ENCODE data around the gene SEC23A. TPM values are rescaled to one million over a fixed set of nuclear protein-coding genes. Genes with fewer than 3 reads are reported as not detected.
"Not testable (repeated sequence)": the region's sequence is repeated elsewhere in the genome, so short reads cannot be mapped to it uniquely, and the experiment has no call there.

Gene SEC23A
- total RNA-seq, 1 donor from 2014 or later: 61.2 TPM

GRCh38 chr14:39035336-39035735, 67.7 kb downstream of the SEC23A start:
- H3K27me3 Mint-ChIP-seq (ENCODE audit: insufficient read depth): no peaks in the 10 kb centered on the region
- no peaks in the 10 kb centered on the region for H3K9me3 Mint-ChIP-seq
- DNase-seq (ENCODE audit: low spot score): no peak
- H3K27ac Mint-ChIP-seq: no peak overlapping the region
- intact Hi-C loops (cut with micrococcal nuclease): no loop called here
- H3K36me3 Mint-ChIP-seq (ENCODE audit: low read depth): peaks cover 24% of the 10 kb centered on the region
- no peak overlapping the region for H3K4me3 Mint-ChIP-seq
- H3K4me1 Mint-ChIP-seq (ENCODE audit: low read depth): peaks cover 9% of the 10 kb centered on the region

GRCh38 chr14:39034481-39035296, 68.3 kb downstream of the SEC23A start:
- H3K4me1 Mint-ChIP-seq (ENCODE audit: low read depth): peaks cover 9% of the 10 kb centered on the region
- H3K4me3 Mint-ChIP-seq: no peak overlapping the region
- H3K27ac Mint-ChIP-seq: no peak overlapping the region
- DNase-seq (ENCODE audit: low spot score): no peak
- no peaks in the 10 kb centered on the region for H3K9me3 Mint-ChIP-seq
- H3K27me3 Mint-ChIP-seq (ENCODE audit: insufficient read depth): no peaks in the 10 kb centered on the region
- H3K36me3 Mint-ChIP-seq (ENCODE audit: low read depth): peaks cover 27% of the 10 kb centered on the region
- intact Hi-C loops (cut with micrococcal nuclease): no loop called here

GRCh38 chr14:39033371-39033770, 69.7 kb downstream of the SEC23A start:
- Mint-ChIP-seq H3K4me3 (no peak overlapping the region), H3K27ac (no peak overlapping the region), H3K27me3 (ENCODE audit: insufficient read depth) (no peaks in the 10 kb centered on the region), H3K36me3 (ENCODE audit: low read depth) (peaks cover 22% of the 10 kb centered on the region), H3K4me1 (ENCODE audit: low read depth) (no peaks in the 10 kb centered on the region), H3K9me3 (no peaks in the 10 kb centered on the region)
- intact Hi-C loops (cut with micrococcal nuclease): no loop called here
- DNase-seq (ENCODE audit: low spot score): no peak

- no peaks in the 10 kb centered on the region for H3K27me3 Mint-ChIP-seq (ENCODE audit: insufficient read depth)
- H3K36me3 Mint-ChIP-seq (ENCODE audit: low read depth): peaks cover 21% of the 10 kb centered on the region
- intact Hi-C loops (cut with micrococcal nuclease): no loop called here
These were observed 72.8 kb downstream of the SEC23A start for GRCh38 chr14:39030209-39030608.

GRCh38 chr14:39029789-39030188, 73.2 kb downstream of the SEC23A start:
- DNase-seq (ENCODE audit: low spot score): no peak
- peaks cover 9% of the 10 kb centered on the region for H3K4me1 Mint-ChIP-seq (ENCODE audit: low read depth)
- H3K36me3 Mint-ChIP-seq (ENCODE audit: low read depth): peaks cover 20% of the 10 kb centered on the region
- H3K27ac Mint-ChIP-seq: no peak overlapping the region
- intact Hi-C loops (cut with micrococcal nuclease): no loop called here
- H3K27me3 Mint-ChIP-seq (ENCODE audit: insufficient read depth): no peaks in the 10 kb centered on the region
- H3K9me3 Mint-ChIP-seq: no peaks in the 10 kb centered on the region
- H3K4me3 Mint-ChIP-seq: no peak overlapping the region

More at GRCh38 chr14:39030209-39030608, 72.8 kb downstream of the SEC23A start:
- Mint-ChIP-seq H3K4me1 (ENCODE audit: low read depth) (peaks cover 9% of the 10 kb centered on the region), H3K27ac (no peak overlapping the region), H3K4me3 (no peak overlapping the region), H3K9me3 (no peaks in the 10 kb centered on the region)
- DNase-seq (ENCODE audit: low spot score): no peak

- H3K4me1 Mint-ChIP-seq (ENCODE audit: low read depth): peaks cover 9% of the 10 kb centered on the region
- H3K27me3 Mint-ChIP-seq (ENCODE audit: insufficient read depth): no peaks in the 10 kb centered on the region
- H3K36me3 Mint-ChIP-seq (ENCODE audit: low read depth): peaks cover 20% of the 10 kb centered on the region
- intact Hi-C loops (cut with micrococcal nuclease): no loop called here
- no peak overlapping the region for H3K4me3 Mint-ChIP-seq
- H3K9me3 Mint-ChIP-seq: no peaks in the 10 kb centered on the region
- H3K27ac Mint-ChIP-seq: no peak overlapping the region
- no peak for DNase-seq (ENCODE audit: low spot score)
These were observed 74.4 kb downstream of the SEC23A start for GRCh38 chr14:39028620-39029019.

GRCh38 chr14:39025810-39026627, 77.0 kb downstream of the SEC23A start:
- intact Hi-C loops (cut with micrococcal nuclease): no loop called here
- H3K9me3 Mint-ChIP-seq: no peaks in the 10 kb centered on the region
- no peak overlapping the region for H3K27ac Mint-ChIP-seq
- H3K4me3 Mint-ChIP-seq: no peak overlapping the region
- no peaks in the 10 kb centered on the region for H3K27me3 Mint-ChIP-seq (ENCODE audit: insufficient read depth)
- peaks cover 9% of the 10 kb centered on the region for H3K4me1 Mint-ChIP-seq (ENCODE audit: low read depth)
- no peak for DNase-seq (ENCODE audit: low spot score)
- peaks cover 18% of the 10 kb centered on the region for H3K36me3 Mint-ChIP-seq (ENCODE audit: low read depth)

- H3K4me1 Mint-ChIP-seq (ENCODE audit: low read depth): peaks cover 9% of the 10 kb centered on the region
- no peaks in the 10 kb centered on the region for H3K27me3 Mint-ChIP-seq (ENCODE audit: insufficient read depth)
- intact Hi-C loops (cut with micrococcal nuclease): no loop called here
- no peak overlapping the region for H3K4me3 Mint-ChIP-seq
- DNase-seq (ENCODE audit: low spot score): no peak
- no peaks in the 10 kb centered on the region for H3K9me3 Mint-ChIP-seq
- H3K36me3 Mint-ChIP-seq (ENCODE audit: low read depth): peaks cover 12% of the 10 kb centered on the region
- no peak overlapping the region for H3K27ac Mint-ChIP-seq
These were observed 77.7 kb downstream of the SEC23A start for GRCh38 chr14:39025250-39025809.

- no peak for DNase-seq (ENCODE audit: low spot score)
- Mint-ChIP-seq H3K36me3 (ENCODE audit: low read depth) (peaks cover 7% of the 10 kb centered on the region), H3K9me3 (no peaks in the 10 kb centered on the region), H3K4me1 (ENCODE audit: low read depth) (peaks cover 9% of the 10 kb centered on the region), H3K27ac (no peak overlapping the region), H3K4me3 (no peak overlapping the region), H3K27me3 (ENCODE audit: insufficient read depth) (no peaks in the 10 kb centered on the region)
- intact Hi-C loops (cut with micrococcal nuclease): no loop called here
These were observed 78.8 kb downstream of the SEC23A start for GRCh38 chr14:39023939-39024871.

GRCh38 chr14:39017096-39018016, 85.7 kb downstream of the SEC23A start:
- not testable (repeated sequence) for H3K9me3 Mint-ChIP-seq; H3K27ac Mint-ChIP-seq; H3K27me3 Mint-ChIP-seq (ENCODE audit: insufficient read depth); H3K36me3 Mint-ChIP-seq (ENCODE audit: low read depth); H3K4me3 Mint-ChIP-seq; H3K4me1 Mint-ChIP-seq (ENCODE audit: low read depth); DNase-seq (ENCODE audit: low spot score)
- intact Hi-C loops (cut with micrococcal nuclease): loop anchor here (5.0 kb wide), 1 partner anchor 150 kb away; no protein-coding TSS in a partner anchor

GRCh38 chr14:39016733-39017095, 86.3 kb downstream of the SEC23A start:
- DNase-seq (ENCODE audit: low spot score): no peak
- intact Hi-C loops (cut with micrococcal nuclease): loop anchor here (5.0 kb wide), 1 partner anchor 149 kb away; no protein-coding TSS in a partner anchor
- Mint-ChIP-seq H3K4me3 (no peak overlapping the region), H3K27ac (no peak overlapping the region), H3K36me3 (ENCODE audit: low read depth) (no peaks in the 10 kb centered on the region), H3K9me3 (no peaks in the 10 kb centered on the region), H3K4me1 (ENCODE audit: low read depth) (no peaks in the 10 kb centered on the region), H3K27me3 (ENCODE audit: insufficient read depth) (no peaks in the 10 kb centered on the region)
